Measurements from ENCODE around the gene RXRA. TPM values are rescaled to one million over a fixed set of nuclear protein-coding genes. Genes with fewer than 3 reads are reported as not detected.

Gene RXRA
- total RNA-seq, 1 experiment from 2014 or later: 29.9 TPM

- DNase-seq: no peak
- peaks cover 5 to 12% of the 10 kb centered on the region in 2 experiments for H3K4me1 Mint-ChIP-seq
- WGBS (ENCODE audit: extremely low coverage, insufficient read length, low lambda C conversion rate): no CpG with 5 or more reads among the region's 12 CpGs
- H3K9me3 Mint-ChIP-seq: peaks cover 4 to 6% of the 10 kb centered on the region in 2 experiments; a peak in 3 of 5 replicates
- Histone ChIP-seq H3K23ac (ENCODE audit: insufficient read length, low read depth, low read length) (no peak overlapping the region), H3K14ac (ENCODE audit: insufficient read depth, low read length) (no peak overlapping the region), H4K91ac (ENCODE audit: insufficient read length, low read depth, low read length) (no peak overlapping the region), H3K27ac (ENCODE audit: insufficient read length, low read depth, low read length) (no peak overlapping the region), H3T11ph (ENCODE audit: low read length) (no peak overlapping the region), H2AK5ac (ENCODE audit: insufficient read length, low read length) (no peak overlapping the region), H2BK120ac (ENCODE audit: low read depth, low read length, poor library complexity, severe bottlenecking) (no peak overlapping the region), H3K79me2 (ENCODE audit: insufficient read depth, low read length) (no peaks in the 10 kb centered on the region), H3K79me1 (ENCODE audit: insufficient read depth, low read depth, low read length, poor library complexity, severe bottlenecking) (peaks cover 3% of the 10 kb centered on the region), H3K9me3 (ENCODE audit: control insufficient read depth, low read depth, low read length) (no peaks in the 10 kb centered on the region), H3K18ac (ENCODE audit: insufficient read length, low read depth, low read length) (no peak overlapping the region), H3K23me2 (ENCODE audit: insufficient read length, low read depth, low read length, poor library complexity, severe bottlenecking) (no peaks in the 10 kb centered on the region), H3K9ac (ENCODE audit: extremely low read depth, insufficient read length, low read length) (no peak overlapping the region), H3K56ac (ENCODE audit: insufficient read length, low read depth, low read length) (no peak overlapping the region), H2BK5ac (ENCODE audit: insufficient read length, low read length) (no peak overlapping the region), H4K5ac (ENCODE audit: insufficient read length, low read depth, low read length) (no peak overlapping the region), H3K4me1 (ENCODE audit: insufficient read depth, low read length) (no peaks in the 10 kb centered on the region), H2BK20ac (ENCODE audit: low read depth, low read length, poor library complexity, severe bottlenecking) (no peak overlapping the region), H2BK12ac (ENCODE audit: insufficient read length, low read depth, low read length) (no peak overlapping the region), H3K27me3 (ENCODE audit: insufficient read depth, low read length) (no peaks in the 10 kb centered on the region), H4K8ac (replicated peaks; ENCODE audit: insufficient read length, low read depth, low read length) (no peak overlapping the region), H2AFZ (ENCODE audit: low read length) (no peak overlapping the region), H4K20me1 (ENCODE audit: control insufficient read depth, insufficient read depth, insufficient read length) (no peaks in the 10 kb centered on the region), H3K4ac (ENCODE audit: low read depth, low read length) (no peak overlapping the region), H2BK15ac (ENCODE audit: low read depth, low read length) (no peak overlapping the region), H3K4me2 (ENCODE audit: insufficient read depth, insufficient read length, low read length) (no peak overlapping the region)
- H3K27ac Mint-ChIP-seq: no peak overlapping the region
- H3K27me3 Mint-ChIP-seq (ENCODE audit: low read depth): no peaks in the 10 kb centered on the region
- H3K36me3 Mint-ChIP-seq (ENCODE audit: insufficient read depth in 1 of 3, low read depth in 3 of 3): peaks cover 0 to 9% (median 6%) of the 10 kb centered on the region in 3 experiments; a peak in 6 of 7 replicates
- TF ChIP-seq CTCF (conservative IDR thresholded peaks at IDR 0.05): no peak
- no peak overlapping the region for H3K4me3 Mint-ChIP-seq
Observed at GRCh38 chr9:134402182-134402581, 75.9 kb downstream of the RXRA start.
